ENCODE results near the gene GPM6B.

GPM6B gene

DNA sequence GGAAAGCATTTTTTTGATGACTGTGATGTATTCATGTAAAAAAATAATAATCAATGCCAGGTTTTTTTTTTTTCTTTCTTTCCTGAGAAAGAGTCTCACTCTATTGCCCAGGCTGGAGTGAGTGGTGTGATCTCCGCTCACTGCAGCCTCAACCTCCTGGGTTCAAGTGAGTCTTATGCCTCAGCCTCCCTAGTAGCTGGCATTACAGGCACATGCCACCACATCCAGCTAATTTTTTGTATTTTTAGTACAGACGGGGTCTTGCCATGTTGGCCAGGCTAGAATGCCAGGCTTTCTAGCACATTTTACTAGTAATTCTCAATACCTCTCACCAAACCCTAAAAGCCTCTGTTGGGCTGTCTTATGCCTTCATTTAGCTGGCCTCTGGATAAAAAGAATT is 25.7 kb downstream of the GPM6B start:
- Histone ChIP-seq H2AFZ (ENCODE audit: low read depth) (no peak overlapping the region), H3K4me1 (ENCODE audit: low read depth, poor library complexity, severe bottlenecking) (no peaks in the 10 kb centered on the region), H4K20me1 (ENCODE audit: insufficient read depth) (no peaks in the 10 kb centered on the region), H3K4me2 (no peak overlapping the region), H3K79me2 (ENCODE audit: insufficient read depth, low read depth) (no peaks in the 10 kb centered on the region), H3K27me3 (ENCODE audit: insufficient read depth, low read depth) (no peaks in the 10 kb centered on the region), H3K36me3 (ENCODE audit: insufficient read depth) (no peaks in the 10 kb centered on the region), H3K9ac (no peak overlapping the region), H3K27ac (no peak overlapping the region), H3K4me3 (IDR thresholded peaks at IDR 0.05; ENCODE audit: insufficient read depth, low read depth, low read length) (no peak overlapping the region)
- TF ChIP-seq, protein P1, sequence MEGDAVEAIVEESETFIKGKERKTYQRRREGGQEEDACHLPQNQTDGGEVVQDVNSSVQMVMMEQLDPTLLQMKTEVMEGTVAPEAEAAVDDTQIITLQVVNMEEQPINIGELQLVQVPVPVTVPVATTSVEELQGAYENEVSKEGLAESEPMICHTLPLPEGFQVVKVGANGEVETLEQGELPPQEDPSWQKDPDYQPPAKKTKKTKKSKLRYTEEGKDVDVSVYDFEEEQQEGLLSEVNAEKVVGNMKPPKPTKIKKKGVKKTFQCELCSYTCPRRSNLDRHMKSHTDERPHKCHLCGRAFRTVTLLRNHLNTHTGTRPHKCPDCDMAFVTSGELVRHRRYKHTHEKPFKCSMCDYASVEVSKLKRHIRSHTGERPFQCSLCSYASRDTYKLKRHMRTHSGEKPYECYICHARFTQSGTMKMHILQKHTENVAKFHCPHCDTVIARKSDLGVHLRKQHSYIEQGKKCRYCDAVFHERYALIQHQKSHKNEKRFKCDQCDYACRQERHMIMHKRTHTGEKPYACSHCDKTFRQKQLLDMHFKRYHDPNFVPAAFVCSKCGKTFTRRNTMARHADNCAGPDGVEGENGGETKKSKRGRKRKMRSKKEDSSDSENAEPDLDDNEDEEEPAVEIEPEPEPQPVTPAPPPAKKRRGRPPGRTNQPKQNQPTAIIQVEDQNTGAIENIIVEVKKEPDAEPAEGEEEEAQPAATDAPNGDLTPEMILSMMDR (conservative IDR thresholded peaks at IDR 0.05; ENCODE audit: low read depth, low read length) = no peak

- Histone ChIP-seq H3K36me3 (ENCODE audit: insufficient read depth) (no peaks in the 10 kb centered on the region), H2AFZ (ENCODE audit: low read depth) (no peak overlapping the region), H3K27ac (no peak overlapping the region), H3K27me3 (ENCODE audit: insufficient read depth, low read depth) (no peaks in the 10 kb centered on the region), H3K4me3 (IDR thresholded peaks at IDR 0.05; ENCODE audit: insufficient read depth, low read depth, low read length) (no peak overlapping the region), H3K9ac (no peak overlapping the region), H3K4me2 (no peak overlapping the region), H3K79me2 (ENCODE audit: insufficient read depth, low read depth) (no peaks in the 10 kb centered on the region), H3K4me1 (ENCODE audit: low read depth, poor library complexity, severe bottlenecking) (no peaks in the 10 kb centered on the region), H4K20me1 (ENCODE audit: insufficient read depth) (no peaks in the 10 kb centered on the region)
- TF ChIP-seq, protein P1 (conservative IDR thresholded peaks at IDR 0.05; ENCODE audit: low read depth, low read length) = no peak
Observed at GRCh38 chrX:13790206-13791131, 26.4 kb downstream of the GPM6B start.

DNA sequence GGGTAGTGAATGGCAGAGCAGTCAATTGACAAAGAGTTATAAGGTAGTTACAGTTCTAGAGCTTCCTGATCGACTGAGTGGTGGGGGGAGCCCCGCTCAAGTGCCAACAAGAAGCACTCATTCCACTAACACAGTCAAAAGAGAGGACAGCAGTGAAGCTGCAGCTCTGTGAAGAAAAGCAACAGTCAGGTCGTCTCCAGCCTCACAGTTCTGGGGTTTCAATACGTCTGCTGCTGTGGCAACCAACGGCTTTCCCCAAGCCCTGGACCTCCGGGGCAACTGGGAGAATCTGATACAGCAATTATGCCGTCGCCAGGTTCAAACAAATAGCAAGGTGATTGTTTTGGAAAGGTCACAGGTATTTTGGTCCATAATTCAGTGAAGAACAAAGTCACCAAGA is 30.8 kb downstream of the GPM6B start:
- Histone ChIP-seq H4K20me1 (ENCODE audit: insufficient read depth) (no peaks in the 10 kb centered on the region), H3K4me1 (ENCODE audit: low read depth, poor library complexity, severe bottlenecking) (no peaks in the 10 kb centered on the region), H3K4me2 (no peak overlapping the region), H3K9ac (no peak overlapping the region), H3K4me3 (IDR thresholded peaks at IDR 0.05; ENCODE audit: insufficient read depth, low read depth, low read length) (no peak overlapping the region), H2AFZ (ENCODE audit: low read depth) (no peak overlapping the region), H3K36me3 (ENCODE audit: insufficient read depth) (no peaks in the 10 kb centered on the region), H3K27me3 (ENCODE audit: insufficient read depth, low read depth) (no peaks in the 10 kb centered on the region), H3K27ac (no peak overlapping the region), H3K79me2 (ENCODE audit: insufficient read depth, low read depth) (no peaks in the 10 kb centered on the region)
- TF ChIP-seq, protein P1 (conservative IDR thresholded peaks at IDR 0.05; ENCODE audit: low read depth, low read length) = no peak

DNA sequence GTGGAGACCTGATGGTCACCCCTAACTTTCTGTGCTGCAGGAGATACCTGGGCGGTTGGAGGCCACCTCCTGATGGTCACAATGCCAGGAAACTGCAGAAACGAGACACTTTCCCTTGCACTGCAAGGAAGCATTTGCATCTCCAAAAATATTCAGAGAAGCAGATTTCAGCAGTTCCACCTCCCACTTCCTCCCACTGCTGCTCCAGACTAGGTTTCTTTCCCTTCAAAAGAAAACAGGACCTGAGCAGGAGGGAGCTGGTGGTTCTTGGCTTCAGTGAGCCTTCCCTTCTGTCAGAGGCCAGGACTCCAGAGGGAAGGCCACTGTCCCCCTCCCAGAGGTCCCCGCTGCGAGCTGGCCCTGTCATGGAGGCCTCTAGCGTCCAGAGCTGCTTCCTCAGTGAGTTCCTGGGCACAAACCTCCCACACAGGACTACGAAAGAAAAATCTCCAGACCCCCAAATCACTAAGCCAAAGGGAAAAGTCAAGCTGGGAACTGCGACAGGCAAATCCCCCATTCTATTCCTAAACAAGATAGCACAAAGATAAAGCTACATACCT is 35.9 kb downstream of the GPM6B start:
- no peaks in the 10 kb centered on the region for H3K79me2 ChIP-seq (ENCODE audit: insufficient read depth, low read depth)
- H2AFZ ChIP-seq (ENCODE audit: low read depth) = no peak overlapping the region
- no peaks in the 10 kb centered on the region for H3K27me3 ChIP-seq (ENCODE audit: insufficient read depth, low read depth)
- H3K27ac ChIP-seq = no peak overlapping the region
- H3K4me3 ChIP-seq (IDR thresholded peaks at IDR 0.05; ENCODE audit: insufficient read depth, low read depth, low read length) = no peak overlapping the region
- H3K4me1 ChIP-seq (ENCODE audit: low read depth, poor library complexity, severe bottlenecking) = no peaks in the 10 kb centered on the region
- H3K9ac ChIP-seq = no peak overlapping the region
- TF ChIP-seq, protein P1 (conservative IDR thresholded peaks at IDR 0.05; ENCODE audit: low read depth, low read length) = no peak
- H4K20me1 ChIP-seq (ENCODE audit: insufficient read depth) = no peaks in the 10 kb centered on the region
- no peak overlapping the region for H3K4me2 ChIP-seq
- H3K36me3 ChIP-seq (ENCODE audit: insufficient read depth) = no peaks in the 10 kb centered on the region
